ENCODE data around the gene PTGFRN. TPM values are rescaled to one million over a fixed set of nuclear protein-coding genes. Genes with fewer than 3 reads are reported as not detected.

PTGFRN gene
- total RNA-seq, 2 experiments from 2014 or later: 7.0 to 8.4 TPM

- no peak overlapping the region for H3K4me3 Mint-ChIP-seq
- no peaks in the 10 kb centered on the region for H3K27me3 Mint-ChIP-seq
- H3K27ac Mint-ChIP-seq: no peak overlapping the region
- DNase-seq: no peak
- TF ChIP-seq CTCF (IDR thresholded peaks at IDR 0.05): no peak
- no peak for ATAC-seq
- H3K36me3 Mint-ChIP-seq (ENCODE audit: low read depth): no peaks in the 10 kb centered on the region
- CTCF ChIA-PET: interaction anchor here (0.9 kb wide), 1 partner anchor 162 kb away, joined by 3 read pairs; no protein-coding TSS in a partner anchor
- POLR2A ChIA-PET: no interaction called here
- intact Hi-C loops (cut with micrococcal nuclease): no loop called here
- H3K4me1 Mint-ChIP-seq (ENCODE audit: low read depth): peaks cover 11% of the 10 kb centered on the region
- H3K9me3 Mint-ChIP-seq: no peaks in the 10 kb centered on the region
These were observed 23.3 kb upstream of the PTGFRN start for GRCh38 chr1:116886291-116886878.

GRCh38 chr1:116887212-116887611 is 22.5 kb upstream of the PTGFRN start:
- no peak for TF ChIP-seq CTCF (IDR thresholded peaks at IDR 0.05)
- CTCF ChIA-PET: no interaction called here
- intact Hi-C loops (cut with micrococcal nuclease): no loop called here
- POLR2A ChIA-PET: no interaction called here
- no peak for ATAC-seq
- no peak overlapping the region for H3K27ac Mint-ChIP-seq
- peaks cover 8% of the 10 kb centered on the region for H3K4me1 Mint-ChIP-seq (ENCODE audit: low read depth)
- no peak overlapping the region for H3K4me3 Mint-ChIP-seq
- H3K9me3 Mint-ChIP-seq: no peaks in the 10 kb centered on the region
- peaks cover 2% of the 10 kb centered on the region for H3K27me3 Mint-ChIP-seq
- DNase-seq: no peak
- H3K36me3 Mint-ChIP-seq (ENCODE audit: low read depth): no peaks in the 10 kb centered on the region

- ATAC-seq: no peak
- no peak overlapping the region for H3K27ac Mint-ChIP-seq
- ChIA-PET POLR2A (interaction anchor here (0.6 kb wide), 1 partner anchor 128 kb away, joined by 3 read pairs; no protein-coding TSS in a partner anchor), CTCF (interaction anchor here (0.9 to 1.0 kb wide), 3 partner anchors 9 to 207 kb away, joined by 3 to 4 read pairs (median 3); no protein-coding TSS in a partner anchor)
- peaks cover 6% of the 10 kb centered on the region for H3K9me3 Mint-ChIP-seq
- H3K36me3 Mint-ChIP-seq (ENCODE audit: low read depth): no peaks in the 10 kb centered on the region
- no peak overlapping the region for H3K4me3 Mint-ChIP-seq
- peaks cover 3% of the 10 kb centered on the region for H3K27me3 Mint-ChIP-seq
- H3K4me1 Mint-ChIP-seq (ENCODE audit: low read depth): peaks cover 6% of the 10 kb centered on the region
- intact Hi-C loops (cut with micrococcal nuclease): no loop called here
- no peak for TF ChIP-seq CTCF (IDR thresholded peaks at IDR 0.05)
- no peak for DNase-seq
These were observed 20.3 kb upstream of the PTGFRN start for GRCh38 chr1:116889380-116889779.

GRCh38 chr1:116891396-116892079 is 18.2 kb upstream of the PTGFRN start:
- DNase-seq (no peak), ATAC-seq (no peak)
- Mint-ChIP-seq H3K36me3 (ENCODE audit: low read depth) (peaks cover 2% of the 10 kb centered on the region), H3K27me3 (peaks cover 3% of the 10 kb centered on the region), H3K4me1 (ENCODE audit: low read depth) (peaks cover 2% of the 10 kb centered on the region), H3K4me3 (no peak overlapping the region), H3K9me3 (peaks cover 13% of the 10 kb centered on the region), H3K27ac (no peak overlapping the region)
- TF ChIP-seq CTCF (IDR thresholded peaks at IDR 0.05): no peak
- ChIA-PET POLR2A (no interaction called here), CTCF (interaction anchor here (1.1 kb wide), 1 partner anchor 158 kb away, joined by 3 read pairs; no protein-coding TSS in a partner anchor)
- intact Hi-C loops (cut with micrococcal nuclease): no loop called here

GRCh38 chr1:116895073-116895472 is 14.6 kb upstream of the PTGFRN start:
- peaks cover 2% of the 10 kb centered on the region for H3K36me3 Mint-ChIP-seq (ENCODE audit: low read depth)
- no peaks in the 10 kb centered on the region for H3K4me1 Mint-ChIP-seq (ENCODE audit: low read depth)

More at GRCh38 chr1:116895073-116895472, 14.6 kb upstream of the PTGFRN start:
- intact Hi-C loops (cut with micrococcal nuclease): no loop called here
- CTCF ChIA-PET: interaction anchor here (1.5 kb wide), 2 partner anchors 8 to 17 kb away, joined by 4 to 5 read pairs; no protein-coding TSS in a partner anchor
- POLR2A ChIA-PET: interaction anchor here (1.2 to 1.4 kb wide), 2 partner anchors 12 to 13 kb away, joined by 3 read pairs; no protein-coding TSS in a partner anchor
- H3K27ac Mint-ChIP-seq: no peak overlapping the region
- peaks cover 3% of the 10 kb centered on the region for H3K27me3 Mint-ChIP-seq
- ATAC-seq (no peak), DNase-seq (no peak)
- no peak for TF ChIP-seq CTCF (IDR thresholded peaks at IDR 0.05)
- peaks cover 15% of the 10 kb centered on the region for H3K9me3 Mint-ChIP-seq
- H3K4me3 Mint-ChIP-seq: no peak overlapping the region

Data from activated CD8-positive, alpha-beta T cell treated with anti-CD3 and anti-CD28 coated beads for 36 hours (primary cell).